Posterior vena cava (tissue), 2 donors: ENCODE results near the gene OTULIN. TPM values are rescaled to one million over a fixed set of nuclear protein-coding genes. Genes with fewer than 3 reads are reported as not detected.

Source experiments
- DNase-seq: peaks from one replicate; pipeline ENCODE4 v3.0.0-alpha.2; 2020; ENCODE audit warnings: low spot score
- intact Hi-C, 2 donors: fragments of 100-400 bp; cut with DNase I; formaldehyde crosslinking; loops; one replicate each; pipeline versions ENCODE4 v1.14.1 to v1.14.2; 2022 to 2023
- total RNA-seq, 2 donors: library from RNA; stranded (reverse); fragmentation: NEBNext Ultra II Directional; extraction: Animal tissue kit (Norgen Biotek cat#: 25700); gene quantifications; one replicate each; pipeline ENCODE4 v1.2.1, GENCODE V29; 2021
- donor health status: DM: yes; HTN: yes; CAD: no.
- donor health status: DM: yes; HTN: yes; CAD: no.

The OTULIN gene
- total RNA-seq, 2 donors from 2014 or later: 24.6 to 26.9 TPM

GRCh38 chr5:14686517-14686916, 22.0 kb downstream of the OTULIN start:
- intact Hi-C loops: loop anchor here (5.0 to 10.0 kb wide), 2 partner anchors 326 to 328 kb away; no protein-coding TSS in a partner anchor
- DNase-seq: no peak

GRCh38 chr5:14687023-14687665, 22.6 kb downstream of the OTULIN start:
- intact Hi-C loops: loop anchor here (5.0 to 10.0 kb wide), 2 partner anchors 325 to 328 kb away; no protein-coding TSS in a partner anchor
- DNase-seq: no peak

- intact Hi-C loops: no loop called here
- DNase-seq: no peak
Measured at GRCh38 chr5:14693070-14693469, 28.6 kb downstream of the OTULIN start.

GRCh38 chr5:14695152-14695551, 30.6 kb downstream of the OTULIN start:
- intact Hi-C loops: no loop called here
- DNase-seq: no peak

- DNase-seq: no peak
- intact Hi-C loops: no loop called here
Measured at GRCh38 chr5:14696057-14696456, 31.5 kb downstream of the OTULIN start.

- DNase-seq: no peak
- intact Hi-C loops: no loop called here
Measured at GRCh38 chr5:14696851-14697250, 32.3 kb downstream of the OTULIN start.

GRCh38 chr5:14698495-14698894, 34.0 kb downstream of the OTULIN start:
- no peak for DNase-seq
- intact Hi-C loops: no loop called here

GRCh38 chr5:14699159-14699558, 34.6 kb downstream of the OTULIN start:
- intact Hi-C loops: no loop called here
- no peak for DNase-seq

- intact Hi-C loops: no loop called here
- no peak for DNase-seq
Measured at GRCh38 chr5:14699807-14700400, 35.4 kb downstream of the OTULIN start.

- DNase-seq: no peak
- intact Hi-C loops: no loop called here
Measured at GRCh38 chr5:14700478-14701436, 36.2 kb downstream of the OTULIN start.

- no peak for DNase-seq
- intact Hi-C loops: no loop called here
Measured at GRCh38 chr5:14701556-14701955, 37.0 kb downstream of the OTULIN start.

GRCh38 chr5:14702238-14702839, 37.8 kb downstream of the OTULIN start:
- intact Hi-C loops: no loop called here
- DNase-seq: no peak

GRCh38 chr5:14705556-14705955, 41.0 kb downstream of the OTULIN start:
- intact Hi-C loops: no loop called here
- DNase-seq: no peak

GRCh38 chr5:14706615-14707021, 42.1 kb downstream of the OTULIN start:
- no peak for DNase-seq
- intact Hi-C loops: no loop called here

GRCh38 chr5:14707811-14708390, 43.4 kb downstream of the OTULIN start:
- DNase-seq: no peak
- intact Hi-C loops: no loop called here

GRCh38 chr5:14708551-14708950, 44.0 kb downstream of the OTULIN start:
- intact Hi-C loops: no loop called here

GRCh38 chr5:14710313-14710994, 45.9 kb downstream of the OTULIN start:
- intact Hi-C loops: no loop called here

More at GRCh38 chr5:14708551-14708950, 44.0 kb downstream of the OTULIN start:
- DNase-seq: no peak

GRCh38 chr5:14712131-14712530, 47.6 kb downstream of the OTULIN start:
- DNase-seq: no peak
- intact Hi-C loops: no loop called here

More at GRCh38 chr5:14710313-14710994, 45.9 kb downstream of the OTULIN start:
- DNase-seq: no peak

GRCh38 chr5:14712666-14713065, 48.1 kb downstream of the OTULIN start:
- intact Hi-C loops: no loop called here
- DNase-seq: no peak
